ENCODE measurements around the gene ARHGEF39.

ARHGEF39 gene

DNA sequence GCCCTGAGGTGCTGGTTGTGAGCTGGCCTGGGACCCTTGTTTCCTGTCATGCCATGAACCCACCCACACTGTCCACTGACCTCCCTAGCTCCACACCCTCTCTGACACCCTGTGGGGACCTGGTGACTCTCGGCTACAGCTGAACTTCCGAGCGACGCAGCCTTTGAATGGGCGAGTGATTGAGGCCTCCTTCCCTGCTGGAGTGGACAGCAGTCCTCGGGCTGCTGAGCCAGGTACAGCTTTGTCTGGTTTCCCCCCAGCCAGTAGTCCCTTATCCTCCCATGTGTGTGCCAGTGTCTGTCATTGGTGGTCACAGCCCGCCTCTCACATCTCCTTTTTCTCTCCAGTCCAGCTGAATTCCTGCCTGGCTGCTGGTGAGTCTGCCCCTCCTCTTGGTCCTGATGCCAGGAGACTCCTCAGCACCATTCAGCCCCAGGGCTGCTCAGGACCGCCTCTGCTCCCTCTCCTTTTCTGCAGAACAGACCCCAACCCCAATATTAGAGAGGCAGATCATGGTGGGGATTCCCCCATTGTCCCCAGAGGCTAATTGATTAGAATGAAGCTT lies 14.9 kb upstream of the ARHGEF39 start:
- no peaks in the 10 kb centered on the region for H3K4me1 ChIP-seq (ENCODE audit: insufficient read depth, poor library complexity, severe bottlenecking)
- DNase-seq (ENCODE audit: low spot score) (no peak), ATAC-seq (ENCODE audit: low read depth) (no peak)
- no peak overlapping the region for H3K27ac ChIP-seq (ENCODE audit: poor library complexity, severe bottlenecking)
- no peaks in the 10 kb centered on the region for H3K27me3 ChIP-seq (ENCODE audit: insufficient read depth, poor library complexity, severe bottlenecking)
- H3K9me3 ChIP-seq (ENCODE audit: severe bottlenecking): no peaks in the 10 kb centered on the region
- H3K36me3 ChIP-seq (ENCODE audit: low read depth): peaks cover 55% of the 10 kb centered on the region
- TF ChIP-seq, protein P1, sequence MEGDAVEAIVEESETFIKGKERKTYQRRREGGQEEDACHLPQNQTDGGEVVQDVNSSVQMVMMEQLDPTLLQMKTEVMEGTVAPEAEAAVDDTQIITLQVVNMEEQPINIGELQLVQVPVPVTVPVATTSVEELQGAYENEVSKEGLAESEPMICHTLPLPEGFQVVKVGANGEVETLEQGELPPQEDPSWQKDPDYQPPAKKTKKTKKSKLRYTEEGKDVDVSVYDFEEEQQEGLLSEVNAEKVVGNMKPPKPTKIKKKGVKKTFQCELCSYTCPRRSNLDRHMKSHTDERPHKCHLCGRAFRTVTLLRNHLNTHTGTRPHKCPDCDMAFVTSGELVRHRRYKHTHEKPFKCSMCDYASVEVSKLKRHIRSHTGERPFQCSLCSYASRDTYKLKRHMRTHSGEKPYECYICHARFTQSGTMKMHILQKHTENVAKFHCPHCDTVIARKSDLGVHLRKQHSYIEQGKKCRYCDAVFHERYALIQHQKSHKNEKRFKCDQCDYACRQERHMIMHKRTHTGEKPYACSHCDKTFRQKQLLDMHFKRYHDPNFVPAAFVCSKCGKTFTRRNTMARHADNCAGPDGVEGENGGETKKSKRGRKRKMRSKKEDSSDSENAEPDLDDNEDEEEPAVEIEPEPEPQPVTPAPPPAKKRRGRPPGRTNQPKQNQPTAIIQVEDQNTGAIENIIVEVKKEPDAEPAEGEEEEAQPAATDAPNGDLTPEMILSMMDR (IDR thresholded peaks at IDR 0.05; ENCODE audit: poor library complexity, severe bottlenecking): no peak
- no peak overlapping the region for H3K4me3 ChIP-seq (ENCODE audit: severe bottlenecking)

DNA sequence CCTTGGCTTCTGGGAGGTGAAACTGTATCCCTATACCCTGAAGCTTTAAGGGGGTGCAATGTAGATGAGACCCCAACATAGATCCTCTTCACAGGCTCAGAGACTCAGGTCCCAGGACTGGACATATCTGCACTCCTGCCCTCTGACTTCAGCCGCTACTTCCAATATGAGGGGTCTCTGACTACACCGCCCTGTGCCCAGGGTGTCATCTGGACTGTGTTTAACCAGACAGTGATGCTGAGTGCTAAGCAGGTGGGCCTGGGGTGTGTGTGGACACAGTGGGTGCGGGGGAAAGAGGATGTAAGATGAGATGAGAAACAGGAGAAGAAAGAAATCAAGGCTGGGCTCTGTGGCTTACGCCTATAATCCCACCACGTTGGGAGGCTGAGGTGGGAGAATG lies 14.1 kb upstream of the ARHGEF39 start:
- H3K36me3 ChIP-seq (ENCODE audit: low read depth): peaks cover 47% of the 10 kb centered on the region
- no peak overlapping the region for H3K27ac ChIP-seq (ENCODE audit: poor library complexity, severe bottlenecking)
- TF ChIP-seq, protein P1 (IDR thresholded peaks at IDR 0.05; ENCODE audit: poor library complexity, severe bottlenecking): no peak
- no peaks in the 10 kb centered on the region for H3K27me3 ChIP-seq (ENCODE audit: insufficient read depth, poor library complexity, severe bottlenecking)
- H3K4me3 ChIP-seq (ENCODE audit: severe bottlenecking): no peak overlapping the region
- DNase-seq (ENCODE audit: low spot score) (no peak), ATAC-seq (ENCODE audit: low read depth) (no peak)
- no peaks in the 10 kb centered on the region for H3K9me3 ChIP-seq (ENCODE audit: severe bottlenecking)
- no peaks in the 10 kb centered on the region for H3K4me1 ChIP-seq (ENCODE audit: insufficient read depth, poor library complexity, severe bottlenecking)

DNA sequence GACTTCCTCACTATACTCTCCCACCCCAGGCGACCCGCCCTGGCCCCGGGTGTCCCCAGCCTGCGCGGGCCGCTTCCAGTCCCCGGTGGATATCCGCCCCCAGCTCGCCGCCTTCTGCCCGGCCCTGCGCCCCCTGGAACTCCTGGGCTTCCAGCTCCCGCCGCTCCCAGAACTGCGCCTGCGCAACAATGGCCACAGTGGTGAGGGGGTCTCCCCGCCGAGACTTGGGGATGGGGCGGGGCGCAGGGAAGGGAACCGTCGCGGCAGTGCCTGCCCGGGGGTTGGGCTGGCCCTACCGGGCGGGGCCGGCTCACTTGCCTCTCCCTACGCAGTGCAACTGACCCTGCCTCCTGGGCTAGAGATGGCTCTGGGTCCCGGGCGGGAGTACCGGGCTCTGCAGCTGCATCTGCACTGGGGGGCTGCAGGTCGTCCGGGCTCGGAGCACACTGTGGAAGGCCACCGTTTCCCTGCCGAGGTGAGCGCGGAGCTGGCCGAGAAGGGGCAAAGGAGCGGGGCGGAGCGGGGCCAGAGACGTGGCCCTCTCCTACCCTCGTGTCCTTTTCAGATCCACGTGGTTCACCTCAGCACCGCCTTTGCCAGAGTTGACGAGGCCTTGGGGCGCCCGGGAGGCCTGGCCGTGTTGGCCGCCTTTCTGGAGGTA lies 10.9 kb upstream of the ARHGEF39 start:
- H3K27ac ChIP-seq (ENCODE audit: poor library complexity, severe bottlenecking): peak overlapping the region; percentile 74
- H3K4me3 ChIP-seq (ENCODE audit: severe bottlenecking): peak overlapping the region; percentile 40
- ATAC-seq (ENCODE audit: low read depth) (peak; percentile 7; the same call in 1 of the 3 replicates), DNase-seq (ENCODE audit: low spot score) (no peak)
- TF ChIP-seq, protein P1 (IDR thresholded peaks at IDR 0.05; ENCODE audit: poor library complexity, severe bottlenecking): no peak
- H3K36me3 ChIP-seq (ENCODE audit: low read depth): peaks cover 23% of the 10 kb centered on the region
- H3K9me3 ChIP-seq (ENCODE audit: severe bottlenecking): no peaks in the 10 kb centered on the region
- no peaks in the 10 kb centered on the region for H3K27me3 ChIP-seq (ENCODE audit: insufficient read depth, poor library complexity, severe bottlenecking)
- peaks cover 4% of the 10 kb centered on the region for H3K4me1 ChIP-seq (ENCODE audit: insufficient read depth, poor library complexity, severe bottlenecking)

DNA sequence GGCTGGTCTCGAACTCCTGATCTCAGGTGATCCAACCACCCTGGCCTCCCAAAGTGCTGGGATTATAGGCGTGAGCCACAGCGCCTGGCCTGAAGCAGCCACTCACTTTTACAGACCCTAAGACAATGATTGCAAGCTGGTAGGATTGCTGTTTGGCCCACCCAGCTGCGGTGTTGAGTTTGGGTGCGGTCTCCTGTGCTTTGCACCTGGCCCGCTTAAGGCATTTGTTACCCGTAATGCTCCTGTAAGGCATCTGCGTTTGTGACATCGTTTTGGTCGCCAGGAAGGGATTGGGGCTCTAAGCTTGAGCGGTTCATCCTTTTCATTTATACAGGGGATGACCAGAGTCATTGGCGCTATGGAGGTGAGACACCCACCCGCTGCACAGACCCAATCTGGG lies 10.2 kb upstream of the ARHGEF39 start:
- H3K27ac ChIP-seq (ENCODE audit: poor library complexity, severe bottlenecking): peak overlapping the region; percentile 74
- ATAC-seq (ENCODE audit: low read depth) (no peak), DNase-seq (ENCODE audit: low spot score) (no peak)
- peaks cover 17% of the 10 kb centered on the region for H3K36me3 ChIP-seq (ENCODE audit: low read depth)
- peak overlapping the region; percentile 40 for H3K4me3 ChIP-seq (ENCODE audit: severe bottlenecking)
- no peaks in the 10 kb centered on the region for H3K9me3 ChIP-seq (ENCODE audit: severe bottlenecking)
- H3K27me3 ChIP-seq (ENCODE audit: insufficient read depth, poor library complexity, severe bottlenecking): no peaks in the 10 kb centered on the region
- TF ChIP-seq, protein P1 (IDR thresholded peaks at IDR 0.05; ENCODE audit: poor library complexity, severe bottlenecking): no peak
- peaks cover 4% of the 10 kb centered on the region for H3K4me1 ChIP-seq (ENCODE audit: insufficient read depth, poor library complexity, severe bottlenecking)

DNA sequence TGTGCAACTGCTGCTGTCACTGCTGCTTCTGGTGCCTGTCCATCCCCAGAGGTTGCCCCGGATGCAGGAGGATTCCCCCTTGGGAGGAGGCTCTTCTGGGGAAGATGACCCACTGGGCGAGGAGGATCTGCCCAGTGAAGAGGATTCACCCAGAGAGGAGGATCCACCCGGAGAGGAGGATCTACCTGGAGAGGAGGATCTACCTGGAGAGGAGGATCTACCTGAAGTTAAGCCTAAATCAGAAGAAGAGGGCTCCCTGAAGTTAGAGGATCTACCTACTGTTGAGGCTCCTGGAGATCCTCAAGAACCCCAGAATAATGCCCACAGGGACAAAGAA lies 9.0 kb upstream of the ARHGEF39 start:
- peak overlapping the region; percentile 74 for H3K27ac ChIP-seq (ENCODE audit: poor library complexity, severe bottlenecking)
- H3K27me3 ChIP-seq (ENCODE audit: insufficient read depth, poor library complexity, severe bottlenecking): no peaks in the 10 kb centered on the region
- peaks cover 12% of the 10 kb centered on the region for H3K4me1 ChIP-seq (ENCODE audit: insufficient read depth, poor library complexity, severe bottlenecking)
- ATAC-seq (ENCODE audit: low read depth) (no peak; the same call in 2 of the 3 replicates), DNase-seq (ENCODE audit: low spot score) (no peak)
- peaks cover 14% of the 10 kb centered on the region; the same call in 1 of the 2 replicates for H3K36me3 ChIP-seq (ENCODE audit: low read depth)
- TF ChIP-seq, protein P1 (IDR thresholded peaks at IDR 0.05; ENCODE audit: poor library complexity, severe bottlenecking): no peak
- H3K4me3 ChIP-seq (ENCODE audit: severe bottlenecking): peak overlapping the region; percentile 40
- no peaks in the 10 kb centered on the region for H3K9me3 ChIP-seq (ENCODE audit: severe bottlenecking)

Data from RWPE2 (cell line).